Left colon (tissue), 2 donors: ENCODE data around the gene ANKRD49. TPM values are rescaled to one million over a fixed set of nuclear protein-coding genes. Genes with fewer than 3 reads are reported as not detected.

ENCODE experiments used
- ATAC-seq: fragments of 200-7000 bp; cut with Tn5 transposase; one replicate; pipeline ENCODE4 v1.9.1; 2020; ENCODE audit warnings: mild to moderate bottlenecking, moderate library complexity
- DNase-seq, 2 donors: peaks; one replicate each; pipeline ENCODE4 v3.0.0-alpha.2; 2020
- intact Hi-C, 2 donors: fragments of 100-400 bp; cut with DNase I in 1 of 2; cut with micrococcal nuclease in 1 of 2; formaldehyde crosslinking; loops; one replicate each; pipeline versions ENCODE4 v1.11.2 to v1.14.0; 2022; cut with DNase I, micrococcal nuclease
- microRNA-seq, 2 donors: library from miRNA; unstranded; fragments of <30 nt; microRNA quantifications; one replicate each; pipeline versions ENCODE4 v1.1.0 to v1.2.0, GENCODE V29; 2020
- total RNA-seq, 2 donors: library from RNA; stranded (reverse); fragmentation: NEBNext Ultra II Directional; extraction: Animal tissue kit (Norgen Biotek cat#: 25700); gene quantifications; one replicate each; pipeline ENCODE4 v1.2.1, GENCODE V29; 2021
- donor health status: DM: no; HTN: no; CAD: no.
- donor health status: DM: yes; HTN: yes; CAD: no.

The ANKRD49 gene
- total RNA-seq, 2 donors from 2014 or later = 11.7 to 13.8 TPM

- DNase-seq (no peak), ATAC-seq (no peak)
- intact Hi-C loops = no loop called here
Measured at GRCh38 chr11:94533696-94534630, 40.2 kb downstream of the ANKRD49 start.

- intact Hi-C loops = no loop called here
- DNase-seq (no peak), ATAC-seq (peak; percentile 79)
Measured at GRCh38 chr11:94536386-94536785, 42.6 kb downstream of the ANKRD49 start.

GRCh38 chr11:94537031-94537600, 43.3 kb downstream of the ANKRD49 start:
- peak; percentile 64 for ATAC-seq
- DNase-seq = no peak
- intact Hi-C loops = no loop called here

GRCh38 chr11:94539420-94539819, 45.6 kb downstream of the ANKRD49 start:
- ATAC-seq = peak; percentile 44

GRCh38 chr11:94543695-94544645, 50.2 kb downstream of the ANKRD49 start, which contains the start of gene FUT4:
TSS of gene FUT4 (plus strand) at chr11:94543921. CDS start at chr11:94544134, 213 bp downstream.
- intact Hi-C loops = no loop called here
- ATAC-seq (peak; percentile 81), DNase-seq (peak; percentile 92 to 93)

More at GRCh38 chr11:94539420-94539819, 45.6 kb downstream of the ANKRD49 start:
- intact Hi-C loops = no loop called here
- peak; percentile 58 to 69 for DNase-seq

- DNase-seq (peak; percentile 48 to 69), ATAC-seq (peak; percentile 25)
- intact Hi-C loops = no loop called here
Measured at GRCh38 chr11:94544646-94545263, 51.0 kb downstream of the ANKRD49 start.

GRCh38 chr11:94545264-94546161, 51.7 kb downstream of the ANKRD49 start:
- peak; percentile 39 to 63 for DNase-seq
- ATAC-seq = peak; percentile 18
- intact Hi-C loops = no loop called here

GRCh38 chr11:94546162-94546470, 52.3 kb downstream of the ANKRD49 start:
- DNase-seq (no peak), ATAC-seq (no peak)
- intact Hi-C loops = no loop called here

GRCh38 chr11:94546886-94547285, 53.1 kb downstream of the ANKRD49 start:
- intact Hi-C loops = no loop called here
- ATAC-seq (peak; percentile 34), DNase-seq (peak; percentile 47 to 53)

- intact Hi-C loops = no loop called here
- ATAC-seq (peak; percentile 11), DNase-seq (no peak)
Measured at GRCh38 chr11:94549146-94549545, 55.4 kb downstream of the ANKRD49 start.

Small RNA genes within 50 kb of the gene (microRNA-seq; reads per million reads assigned to microRNA genes)
- gene MIR548L = 2.7 to 12.2 reads per million in 2 donors

Other genes starting within 250 kb of the ANKRD49 start
- not detected for gene IZUMO1R, start 189.4 kb upstream of the ANKRD49 start, total RNA-seq
- under 1 TPM in 1 of 2 donors, not detected in 1; 0.08 TPM for gene GPR83, start 92.6 kb upstream of the ANKRD49 start, total RNA-seq
- gene MRE11, start 140 bp upstream of the ANKRD49 start, total RNA-seq = 10 to 100 TPM; 10.5 to 11.4 TPM
- not detected for gene C11orf97, start 18.5 kb downstream of the ANKRD49 start, total RNA-seq
- gene FUT4, start 49.9 kb downstream of the ANKRD49 start, total RNA-seq = 10 to 100 TPM; 21.8 to 29.9 TPM
- 1 to 10 TPM; 5.9 to 7.5 TPM for gene PIWIL4, start 73.4 kb downstream of the ANKRD49 start, total RNA-seq